Gastrocnemius medialis (tissue), 4 donors: ENCODE results near the gene CD82. TPM values are rescaled to one million over a fixed set of nuclear protein-coding genes. Genes with fewer than 3 reads are reported as not detected.

ENCODE experiments used
- ATAC-seq, 2 donors: fragments of 150-250 bp; one replicate each; pipeline ENCODE4 v1.9.1; 2016
- DNase-seq, 2 donors: peaks; one replicate each; pipeline ENCODE4 v3.0.0-alpha.2; 2019
- H3K27ac ChIP-seq, 4 donors: fragments of 200-600 bp; sonication (generic); 1 replicate in 1 of 4; 2 replicates in 3 of 4; pipeline ENCODE4 v1.5.1; 2016 to 2018; ENCODE audit warnings: mild to moderate bottlenecking in 2 of 4, moderate library complexity in 1 of 4
- H3K27me3 ChIP-seq, 3 donors: fragments of 200-600 bp; sonication (generic) in 2 of 3; 1 replicate in 1 of 3; 2 replicates in 2 of 3; pipeline versions ENCODE4 v1.5.1 to v1.6.0; 2016 to 2019; ENCODE audit warnings: mild to moderate bottlenecking in 1 of 3, moderate library complexity in 1 of 3
- H3K36me3 ChIP-seq, 2 donors: fragments of 200-600 bp; sonication (generic) in 1 of 2; one replicate each; pipeline ENCODE4 v1.5.1; 2017 to 2018
- H3K4me1 ChIP-seq, 2 donors: fragments of 200-600 bp; sonication (generic) in 1 of 2; one replicate each; pipeline ENCODE4 v1.5.1; 2016 to 2017; ENCODE audit warnings: mild to moderate bottlenecking in 2 of 2
- H3K4me3 ChIP-seq, 4 donors: fragments of 200-600 bp; sonication (generic) in 3 of 4; 1 replicate in 1 of 4; 2 replicates in 3 of 4; pipeline ENCODE4 v1.5.1; 2016 to 2019; ENCODE audit warnings: mild to moderate bottlenecking in 2 of 4
- H3K9me3 ChIP-seq, 3 donors: fragments of 200-600 bp; sonication (generic) in 2 of 3; 1 replicate in 1 of 3; 2 replicates in 2 of 3; pipeline ENCODE4 v1.5.1; 2016 to 2019
- POLR2A ChIP-seq, 2 donors: fragments of 450-650 bp; IDR thresholded peaks; one replicate each; pipeline ENCODE4 v1.6.1; 2017; ENCODE audit warnings: antibody characterized with exemption in 2 of 2, mild to moderate bottlenecking in 2 of 2, moderate library complexity in 2 of 2
- in situ Hi-C, 4 donors: fragments of 200-750 bp; cut with MboI; loops; one replicate each; pipeline versions ENCODE4 v1.15.0 to v1.8.0; 2017; ENCODE audit warnings: low sequenced_read_pairs in 4 of 4
- intact Hi-C: fragments of 100-400 bp; cut with DNase I; formaldehyde crosslinking; loops from one replicate; pipeline ENCODE4 v1.15.1; 2023; ENCODE audit warnings: low total_unique reads
- total RNA-seq, 4 donors: library from RNA; depleted of rRNA; stranded (reverse); fragments of >200 nt; gene quantifications; one replicate each; pipeline versions ENCODE4 v1.1.0 to v1.2.3, GENCODE V29; 2016
- TF ChIP-seq, protein P1 (sequence below), 5 experiments: fragments of 450-650 bp in 3 of 5; fragments of 200-600 bp in 2 of 5; sonication (generic) in 2 of 5; IDR thresholded peaks in 4 of 5; conservative IDR thresholded peaks in 1 of 5; 1 replicate in 4 of 5; 2 replicates in 1 of 5; pipeline ENCODE4 v1.5.1; 2016 to 2019; ENCODE audit warnings: antibody characterized with exemption in 5 of 5, mild to moderate bottlenecking in 3 of 5, moderate library complexity in 3 of 5

The CD82 gene
- total RNA-seq, 4 donors from 2014 or later = 4.5 to 17.5 (median 13.5) TPM

DNA sequence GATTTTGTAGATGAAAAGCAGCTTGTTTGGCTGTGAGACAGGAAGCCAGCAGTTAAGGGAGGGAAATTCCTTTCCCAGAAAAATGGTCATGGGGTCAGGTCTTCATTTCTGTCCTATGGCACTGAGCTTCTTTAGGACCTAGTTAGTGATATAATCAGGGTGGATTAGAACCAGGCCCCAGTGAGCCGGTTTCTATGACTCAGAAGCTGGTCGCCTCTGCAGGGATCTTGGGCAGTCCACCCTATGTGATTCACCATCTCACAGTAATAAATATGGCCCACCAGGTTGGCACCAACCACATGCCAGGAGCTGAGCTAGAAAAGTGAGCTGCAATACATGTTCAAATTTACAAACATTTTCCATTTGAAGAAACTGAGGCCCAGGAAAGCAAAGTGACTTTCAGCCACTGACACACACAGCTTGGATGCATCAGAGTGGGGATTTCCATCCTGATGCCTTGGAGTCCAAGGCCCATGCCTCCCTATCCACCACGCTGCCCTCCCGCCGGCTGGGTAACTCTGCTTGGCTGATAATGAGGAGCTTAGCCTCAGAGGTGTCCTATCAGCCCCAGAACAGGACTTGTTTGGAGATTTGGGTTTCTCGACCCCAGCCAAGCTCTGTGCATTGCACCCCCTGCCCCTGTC lies 42.0 kb downstream of the CD82 start:
- Histone ChIP-seq H3K27me3 (no peaks in the 10 kb centered on the region), H3K4me1 (peaks cover 7 to 17% of the 10 kb centered on the region in 2 donors), H3K4me3 (no peak overlapping the region), H3K9me3 (no peaks in the 10 kb centered on the region), H3K36me3 (peaks cover 0 to 22% of the 10 kb centered on the region in 2 donors), H3K27ac (no peak overlapping the region)
- no peak for TF ChIP-seq POLR2A (IDR thresholded peaks at IDR 0.05)
- TF ChIP-seq, protein P1, sequence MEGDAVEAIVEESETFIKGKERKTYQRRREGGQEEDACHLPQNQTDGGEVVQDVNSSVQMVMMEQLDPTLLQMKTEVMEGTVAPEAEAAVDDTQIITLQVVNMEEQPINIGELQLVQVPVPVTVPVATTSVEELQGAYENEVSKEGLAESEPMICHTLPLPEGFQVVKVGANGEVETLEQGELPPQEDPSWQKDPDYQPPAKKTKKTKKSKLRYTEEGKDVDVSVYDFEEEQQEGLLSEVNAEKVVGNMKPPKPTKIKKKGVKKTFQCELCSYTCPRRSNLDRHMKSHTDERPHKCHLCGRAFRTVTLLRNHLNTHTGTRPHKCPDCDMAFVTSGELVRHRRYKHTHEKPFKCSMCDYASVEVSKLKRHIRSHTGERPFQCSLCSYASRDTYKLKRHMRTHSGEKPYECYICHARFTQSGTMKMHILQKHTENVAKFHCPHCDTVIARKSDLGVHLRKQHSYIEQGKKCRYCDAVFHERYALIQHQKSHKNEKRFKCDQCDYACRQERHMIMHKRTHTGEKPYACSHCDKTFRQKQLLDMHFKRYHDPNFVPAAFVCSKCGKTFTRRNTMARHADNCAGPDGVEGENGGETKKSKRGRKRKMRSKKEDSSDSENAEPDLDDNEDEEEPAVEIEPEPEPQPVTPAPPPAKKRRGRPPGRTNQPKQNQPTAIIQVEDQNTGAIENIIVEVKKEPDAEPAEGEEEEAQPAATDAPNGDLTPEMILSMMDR (IDR thresholded peaks at IDR 0.05 in 4 of 5, conservative IDR thresholded peaks at IDR 0.05 in 1 of 5) = no peak
- ATAC-seq (no peak), DNase-seq (no peak)
- intact Hi-C loops = no loop called here
- in situ Hi-C loops = no loop called here

DNA sequence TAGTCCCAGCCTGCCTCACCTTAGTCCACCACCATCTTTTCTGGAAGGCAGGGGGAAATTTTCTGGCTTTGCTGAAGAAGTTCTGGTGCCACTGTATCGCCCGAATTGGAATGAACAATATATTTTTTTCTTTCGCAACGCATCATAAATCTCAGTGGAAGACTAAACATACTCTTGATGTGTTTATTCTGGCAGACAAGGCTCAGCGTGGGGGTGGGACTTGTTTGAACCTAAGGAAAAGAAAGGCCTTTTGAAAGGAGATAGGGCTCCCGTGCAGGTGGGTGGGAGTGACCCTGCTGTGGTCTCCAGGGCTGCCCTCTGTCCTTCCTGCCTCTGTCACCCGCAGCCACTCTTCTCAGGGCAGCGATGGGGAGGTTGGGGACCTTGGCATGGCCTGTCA lies 42.5 kb downstream of the CD82 start:
- no peaks in the 10 kb centered on the region for H3K27me3 ChIP-seq
- TF ChIP-seq, protein P1 (IDR thresholded peaks at IDR 0.05 in 4 of 5, conservative IDR thresholded peaks at IDR 0.05 in 1 of 5) = no peak
- no peak for TF ChIP-seq POLR2A (IDR thresholded peaks at IDR 0.05)
- H3K9me3 ChIP-seq = no peaks in the 10 kb centered on the region
- H3K36me3 ChIP-seq = peaks cover 0 to 22% of the 10 kb centered on the region in 2 donors
- H3K4me1 ChIP-seq = peaks cover 7 to 12% of the 10 kb centered on the region in 2 donors
- DNase-seq (no peak), ATAC-seq (no peak)
- intact Hi-C loops = no loop called here
- in situ Hi-C loops = no loop called here
- no peak overlapping the region for H3K27ac ChIP-seq
- H3K4me3 ChIP-seq = no peak overlapping the region

DNA sequence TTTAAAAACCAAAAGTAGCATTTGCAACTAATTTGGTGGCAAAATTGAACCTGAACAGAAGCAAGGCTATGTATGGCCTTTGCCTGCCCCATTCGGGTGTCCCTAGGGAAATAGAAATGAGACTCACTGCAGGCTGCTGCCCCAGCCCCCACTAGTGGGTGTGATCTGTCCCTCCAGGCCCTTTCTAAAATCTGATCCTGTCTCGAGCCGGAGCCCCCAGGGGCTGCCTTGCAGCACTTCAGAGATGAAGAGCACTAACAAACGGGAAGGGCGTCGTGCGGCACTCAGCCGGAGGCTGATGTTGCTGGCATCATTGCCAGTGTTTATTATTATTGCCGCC lies 43.2 kb downstream of the CD82 start:
- TF ChIP-seq POLR2A (IDR thresholded peaks at IDR 0.05) = no peak
- TF ChIP-seq, protein P1 (IDR thresholded peaks at IDR 0.05 in 4 of 5, conservative IDR thresholded peaks at IDR 0.05 in 1 of 5) = no peak
- Histone ChIP-seq H3K9me3 (no peaks in the 10 kb centered on the region), H3K27me3 (no peaks in the 10 kb centered on the region), H3K4me1 (peaks cover 8 to 13% of the 10 kb centered on the region in 2 donors), H3K4me3 (no peak overlapping the region), H3K36me3 (peaks cover 0 to 22% of the 10 kb centered on the region in 2 donors), H3K27ac (no peak overlapping the region)
- in situ Hi-C loops = no loop called here
- ATAC-seq = no peak
- intact Hi-C loops = no loop called here
- DNase-seq = no peak

DNA sequence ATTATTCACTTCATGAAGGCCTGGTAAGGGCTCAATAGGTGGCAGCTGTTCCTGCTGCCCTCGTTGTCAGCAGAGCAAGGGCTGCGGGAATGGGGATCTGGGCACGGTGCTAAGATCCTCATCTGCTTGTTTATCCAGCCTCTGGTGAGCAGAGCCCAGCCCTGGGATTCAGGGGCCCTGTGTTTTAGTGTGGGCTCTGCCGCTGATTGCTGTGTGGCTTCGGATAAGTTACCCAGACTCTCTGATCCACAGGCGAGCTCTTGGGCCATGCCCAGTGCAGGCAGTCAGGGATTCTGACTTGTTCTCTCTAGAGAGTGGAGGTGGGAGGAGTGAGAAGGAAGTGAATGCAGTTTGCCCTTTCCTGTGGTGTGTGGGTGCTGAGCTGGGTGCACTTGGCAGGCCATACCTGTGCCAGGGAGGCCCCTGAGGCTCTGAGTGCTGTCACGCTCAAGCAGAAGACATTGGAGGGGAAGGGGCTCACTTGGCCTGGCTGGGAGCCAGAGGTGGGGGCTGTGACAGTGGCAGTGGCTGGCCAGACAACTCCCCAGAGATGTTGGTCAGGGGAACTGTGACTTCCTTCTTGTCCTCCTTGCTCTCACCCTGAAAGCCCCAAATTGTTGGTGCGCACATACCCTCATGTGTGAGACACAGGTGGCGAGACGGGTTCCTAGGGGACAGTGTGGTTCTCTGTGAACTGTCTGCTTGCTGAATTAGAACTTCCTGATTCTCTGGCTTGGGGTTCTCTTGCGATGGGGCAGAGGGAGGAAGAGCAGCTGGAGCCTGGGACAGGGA lies 43.7 kb downstream of the CD82 start:
- no peak for DNase-seq
- TF ChIP-seq POLR2A (IDR thresholded peaks at IDR 0.05) = no peak
- TF ChIP-seq, protein P1 (IDR thresholded peaks at IDR 0.05 in 4 of 5, conservative IDR thresholded peaks at IDR 0.05 in 1 of 5) = no peak
- Histone ChIP-seq H3K4me1 (peaks cover 7 to 19% of the 10 kb centered on the region in 2 donors), H3K36me3 (peaks cover 0 to 22% of the 10 kb centered on the region in 2 donors), H3K27ac (no peak overlapping the region), H3K27me3 (no peaks in the 10 kb centered on the region), H3K9me3 (no peaks in the 10 kb centered on the region), H3K4me3 (no peak overlapping the region)
- no peak for ATAC-seq
- in situ Hi-C loops (no loop called here), intact Hi-C loops (no loop called here)
